ENCODE measurements around the gene RAB11FIP4.
A peak's percentile ranks its signal among the peaks of the same experiment; 100 is the strongest.

The RAB11FIP4 gene

DNA sequence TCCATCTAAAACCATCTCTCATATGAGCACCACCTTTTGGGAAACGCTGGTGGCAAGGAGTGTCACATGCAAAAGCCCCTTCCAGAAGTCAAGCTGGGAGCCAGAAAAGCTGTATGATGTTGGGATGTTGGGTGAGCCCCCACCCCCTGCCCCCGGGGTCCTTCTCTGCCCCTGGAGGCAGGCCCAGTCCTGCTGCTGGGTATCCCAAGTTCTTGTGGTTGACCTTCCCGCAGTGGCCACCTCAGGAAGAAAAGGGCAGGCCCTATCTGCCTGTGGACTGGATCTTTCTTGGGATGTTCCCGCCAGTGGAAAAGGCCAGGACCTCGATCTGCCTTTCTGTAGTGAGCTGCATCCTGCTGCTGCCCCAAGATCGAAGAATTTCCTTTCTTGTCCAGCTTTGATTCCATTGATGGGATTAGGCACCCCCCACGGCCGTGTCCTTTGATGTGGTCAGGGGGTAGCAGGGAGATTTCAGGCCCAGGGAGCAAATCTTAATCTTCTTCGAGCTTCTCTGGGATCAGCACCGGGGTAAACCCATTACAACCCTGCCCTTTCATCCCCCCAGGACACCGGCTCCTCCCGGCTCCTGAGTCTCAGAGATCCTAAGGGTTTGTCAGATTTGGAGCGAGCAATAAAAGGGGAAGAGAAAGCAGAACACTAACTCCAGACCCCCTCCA lies 165.6 kb downstream of the RAB11FIP4 start:
- DNase-seq = no peak

DNA sequence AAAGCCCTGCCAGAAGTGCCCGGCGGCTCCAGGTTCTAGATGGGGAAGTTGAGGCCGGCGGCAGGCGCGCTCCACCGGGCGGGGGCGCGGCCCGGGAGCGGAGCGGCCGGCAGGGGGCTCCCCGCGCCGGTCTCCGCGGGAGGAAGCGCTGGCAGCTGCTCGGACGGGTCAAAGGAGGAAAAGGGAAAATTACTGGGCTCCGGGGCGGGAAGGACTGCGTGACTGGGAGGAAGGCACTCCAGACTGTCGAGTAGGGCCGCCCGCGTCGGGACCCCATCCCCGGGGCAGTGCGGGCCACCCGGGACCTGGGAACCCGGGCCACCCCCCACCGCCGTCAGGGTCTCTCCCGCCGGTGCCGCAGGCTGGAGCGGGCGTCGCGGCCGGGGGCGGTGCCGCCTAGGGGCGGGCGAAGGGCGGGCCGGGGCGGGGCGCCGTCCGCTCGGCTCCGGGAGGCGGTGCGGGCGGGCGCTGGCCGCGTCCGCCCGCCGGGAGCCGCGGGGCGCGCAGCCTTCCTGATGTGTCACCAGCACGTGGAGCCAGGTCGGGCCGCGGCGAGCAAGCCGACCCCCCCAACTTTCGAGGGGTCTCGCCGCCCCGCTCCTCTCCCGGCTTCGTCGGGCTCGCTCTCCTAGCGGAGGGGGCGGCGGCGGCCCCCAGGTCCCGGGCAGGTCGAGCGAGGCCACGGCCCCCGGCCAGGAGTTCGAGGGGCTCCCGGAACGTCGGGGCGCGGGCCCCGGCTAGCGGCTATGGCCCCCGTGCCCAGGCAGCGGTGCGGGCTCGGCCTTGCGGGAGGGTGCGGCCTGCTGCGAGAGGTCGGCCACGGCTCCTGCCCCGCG lies 167.5 kb downstream of the RAB11FIP4 start:
- DNase-seq = peak; percentile 77

DNA sequence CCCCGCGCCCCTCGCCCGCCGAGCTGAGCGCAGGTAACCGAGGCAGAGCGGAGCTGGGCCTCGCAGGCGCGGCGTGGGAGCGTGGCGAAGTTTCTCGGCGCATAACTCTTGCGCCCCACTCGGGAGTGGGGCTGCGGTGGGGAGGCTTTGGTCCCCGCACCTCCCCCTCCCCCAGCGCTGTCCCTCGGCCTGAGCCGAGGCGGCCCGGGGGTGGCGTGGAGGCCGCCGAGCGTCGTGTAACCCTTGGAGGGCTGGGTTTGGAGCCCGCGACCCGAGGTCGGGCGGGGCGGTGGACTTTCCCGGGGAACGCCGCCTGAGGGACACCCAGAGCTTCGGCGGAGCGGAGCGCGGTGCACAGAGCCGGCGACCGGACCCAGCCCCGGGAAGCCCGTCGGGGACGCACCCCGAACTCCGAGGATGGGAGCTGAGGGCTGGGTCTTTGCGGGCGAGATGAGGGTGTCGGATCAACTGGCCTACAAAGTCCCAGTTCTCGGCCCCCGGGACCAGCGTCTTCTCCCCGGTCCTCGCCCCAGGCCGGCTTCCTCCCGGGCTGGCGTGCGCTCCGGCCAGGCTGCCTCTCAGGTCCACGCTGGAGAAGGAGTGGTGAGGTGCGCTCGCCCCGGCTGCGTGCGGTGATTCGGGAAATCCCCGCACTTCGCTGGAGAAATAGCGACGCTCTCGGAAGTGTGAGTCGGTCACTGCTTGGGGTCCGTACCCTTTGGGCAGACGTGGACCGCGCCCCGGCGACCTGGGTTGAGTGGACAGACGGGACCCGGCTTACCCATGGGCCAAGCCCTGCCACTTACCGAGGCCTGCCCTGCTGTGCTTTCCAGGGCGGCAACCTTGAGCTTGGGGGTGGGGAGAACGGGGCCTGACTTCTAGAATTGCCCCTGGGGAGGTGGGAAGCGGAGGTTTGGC lies 168.4 kb downstream of the RAB11FIP4 start:
- DNase-seq = no peak

- no peak for DNase-seq
These were observed 169.3 kb downstream of the RAB11FIP4 start for GRCh38 chr17:31560616-31561235.

- DNase-seq = peak; percentile 62
These were observed 170.2 kb downstream of the RAB11FIP4 start for GRCh38 chr17:31561469-31562375.

DNA sequence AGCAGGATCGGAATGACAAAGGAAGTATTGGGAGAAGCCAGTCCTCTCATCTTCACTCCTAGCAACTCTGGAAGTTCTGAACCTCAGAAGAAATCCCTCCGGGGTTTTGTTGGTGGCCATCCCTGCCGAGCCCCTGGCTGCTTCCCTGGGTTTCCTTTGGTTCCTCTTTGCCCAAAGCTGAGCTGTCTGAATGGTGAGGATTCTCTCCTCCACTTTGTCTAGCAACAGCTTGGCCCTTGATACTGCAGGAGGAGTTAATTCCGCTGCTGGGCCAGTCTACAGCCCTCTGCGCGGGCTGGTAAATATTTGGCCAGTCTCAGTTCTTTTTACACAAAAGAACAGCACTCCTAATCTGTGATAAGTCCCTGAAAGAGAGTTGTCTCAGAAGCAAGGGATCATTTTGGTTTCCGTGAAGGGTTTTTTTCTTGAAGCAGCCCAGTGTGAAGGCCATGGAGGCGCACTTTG lies 170.9 kb downstream of the RAB11FIP4 start:
- DNase-seq = no peak

- DNase-seq = no peak
These were observed 172.8 kb downstream of the RAB11FIP4 start for GRCh38 chr17:31564291-31564690.

GRCh38 chr17:31564883-31565301 lies 173.4 kb downstream of the RAB11FIP4 start:
- peak; percentile 82 for DNase-seq

- no peak for DNase-seq
These were observed 174.2 kb downstream of the RAB11FIP4 start for GRCh38 chr17:31565652-31566051.

DNA sequence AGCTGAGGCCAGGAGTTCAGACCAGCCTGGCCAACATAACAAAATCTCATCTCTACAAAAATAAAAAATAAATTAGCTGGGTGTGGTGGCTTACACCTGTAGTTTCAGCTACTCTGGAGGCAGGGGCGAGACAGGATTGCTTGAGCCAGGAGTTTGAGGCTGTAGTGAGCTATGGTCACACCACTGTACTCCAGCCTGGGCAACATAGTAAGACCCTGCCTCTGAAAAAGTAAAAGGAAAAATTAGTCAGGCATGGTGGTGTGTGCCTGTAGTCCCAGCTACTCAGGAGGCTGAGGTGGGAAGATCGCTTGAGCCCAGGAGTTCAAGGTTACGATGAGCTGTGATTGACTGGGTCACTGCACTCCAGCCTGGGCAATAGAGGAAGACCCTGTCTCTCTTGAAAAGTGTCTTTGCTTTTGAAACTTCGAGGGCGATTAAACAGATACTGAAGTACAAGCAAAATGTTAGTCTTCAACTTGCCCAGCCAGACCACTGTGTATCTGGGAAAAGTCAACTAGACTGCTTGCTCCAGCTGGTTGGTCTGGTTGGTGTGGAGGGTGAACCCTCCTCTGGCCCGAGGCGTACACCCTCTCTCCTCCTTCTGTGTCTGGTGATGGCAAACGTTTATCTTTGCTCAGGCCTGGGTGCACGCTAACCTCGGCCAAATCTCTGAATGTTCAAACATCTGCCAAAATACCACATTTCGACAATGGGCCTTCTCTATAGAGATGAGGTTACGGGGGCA lies 174.9 kb downstream of the RAB11FIP4 start:
- DNase-seq = no peak

DNA sequence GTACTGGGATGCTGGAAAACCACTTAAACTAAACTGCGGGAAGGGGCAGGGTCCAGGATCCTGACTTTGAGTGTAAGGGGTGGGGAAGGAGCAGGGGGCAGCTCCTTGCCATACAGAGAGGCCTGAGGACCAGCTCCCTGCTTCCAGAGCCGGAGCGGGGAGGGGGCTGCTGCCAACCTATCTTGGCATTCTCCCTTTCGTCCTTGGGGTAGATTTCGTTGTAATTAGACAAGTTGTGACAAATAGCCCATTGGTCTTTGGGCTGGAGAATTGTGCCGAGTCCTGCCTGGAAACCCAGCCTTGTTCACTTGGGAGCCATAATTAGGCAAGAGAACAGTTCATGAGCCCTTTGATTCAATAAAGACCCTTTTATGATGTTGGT lies 175.5 kb downstream of the RAB11FIP4 start:
- no peak for DNase-seq

GRCh38 chr17:31568121-31568520 lies 176.6 kb downstream of the RAB11FIP4 start:
- DNase-seq = no peak

DNA sequence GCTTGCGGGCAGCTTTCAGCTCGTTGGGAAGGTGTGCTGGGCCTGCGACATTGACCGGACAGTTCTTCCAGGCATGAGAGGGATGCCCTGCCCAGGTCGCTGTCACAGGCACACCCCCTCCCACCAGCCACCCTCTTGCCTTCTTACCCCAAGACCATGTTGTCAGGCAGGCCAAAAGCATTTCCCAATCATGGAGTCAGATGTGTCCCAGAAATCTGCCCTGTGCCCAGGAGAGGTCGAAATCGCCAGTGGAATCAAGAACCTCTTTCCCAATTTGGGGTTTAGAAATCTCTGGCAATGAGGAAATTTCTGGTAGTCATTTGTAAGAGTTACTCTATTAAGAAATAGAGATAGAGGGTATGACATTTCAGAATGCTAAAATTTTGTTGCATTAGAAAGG lies 177.1 kb downstream of the RAB11FIP4 start:
- no peak for DNase-seq

- DNase-seq = no peak
These were observed 178.8 kb downstream of the RAB11FIP4 start for GRCh38 chr17:31570231-31570630.

- peak; percentile 96 for DNase-seq
These were observed 179.7 kb downstream of the RAB11FIP4 start for GRCh38 chr17:31570951-31571892.

DNA sequence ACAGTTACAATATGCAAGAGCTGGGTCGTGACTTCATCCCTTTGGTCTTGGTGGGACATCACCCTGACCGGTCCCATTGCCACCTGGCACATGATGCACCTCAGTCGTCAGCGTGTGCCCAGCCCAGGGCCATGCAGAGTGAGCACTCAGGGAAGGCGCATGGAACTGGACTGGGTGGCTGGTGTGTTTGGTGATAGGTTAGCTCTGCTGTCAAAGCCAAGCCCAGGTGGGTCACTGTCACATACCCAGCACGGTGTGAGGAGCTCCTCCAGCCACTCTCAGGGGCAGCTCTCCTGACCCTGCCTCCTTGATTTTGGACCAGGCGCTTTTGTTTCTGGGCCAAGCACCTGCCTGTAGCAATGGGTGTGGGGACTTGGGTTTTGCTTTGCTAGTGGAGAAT lies 180.9 kb downstream of the RAB11FIP4 start:
- DNase-seq = no peak

- DNase-seq = no peak
These were observed 181.6 kb downstream of the RAB11FIP4 start for GRCh38 chr17:31573047-31573446.

DNA sequence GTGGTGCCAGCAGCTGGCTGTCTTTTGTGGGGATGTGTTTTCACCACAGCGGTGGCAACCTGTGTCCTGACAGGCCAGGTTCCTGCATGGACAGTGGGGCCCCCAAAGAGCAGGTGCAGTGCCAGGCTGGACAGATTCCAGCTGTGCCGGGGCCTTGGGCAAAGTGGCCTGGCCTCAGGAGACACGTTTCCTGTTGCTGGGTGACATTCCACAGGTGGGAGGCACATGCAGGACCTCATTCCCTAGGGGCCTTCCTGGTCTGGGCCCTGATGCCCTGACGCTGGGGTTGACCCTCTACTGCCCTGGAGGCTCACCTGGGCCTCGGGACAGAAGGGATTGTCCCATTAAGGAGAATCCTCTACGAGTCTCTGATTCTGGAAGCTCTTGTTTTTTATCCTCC lies 182.4 kb downstream of the RAB11FIP4 start:
- DNase-seq = no peak

- DNase-seq = no peak
These were observed 183.0 kb downstream of the RAB11FIP4 start for GRCh38 chr17:31574458-31574857.

- no peak for DNase-seq
These were observed 183.6 kb downstream of the RAB11FIP4 start for GRCh38 chr17:31575043-31575442.

All from fibroblast of upper back skin (primary cell).